ENCODE results near the gene MRPL33.

MRPL33 gene

DNA sequence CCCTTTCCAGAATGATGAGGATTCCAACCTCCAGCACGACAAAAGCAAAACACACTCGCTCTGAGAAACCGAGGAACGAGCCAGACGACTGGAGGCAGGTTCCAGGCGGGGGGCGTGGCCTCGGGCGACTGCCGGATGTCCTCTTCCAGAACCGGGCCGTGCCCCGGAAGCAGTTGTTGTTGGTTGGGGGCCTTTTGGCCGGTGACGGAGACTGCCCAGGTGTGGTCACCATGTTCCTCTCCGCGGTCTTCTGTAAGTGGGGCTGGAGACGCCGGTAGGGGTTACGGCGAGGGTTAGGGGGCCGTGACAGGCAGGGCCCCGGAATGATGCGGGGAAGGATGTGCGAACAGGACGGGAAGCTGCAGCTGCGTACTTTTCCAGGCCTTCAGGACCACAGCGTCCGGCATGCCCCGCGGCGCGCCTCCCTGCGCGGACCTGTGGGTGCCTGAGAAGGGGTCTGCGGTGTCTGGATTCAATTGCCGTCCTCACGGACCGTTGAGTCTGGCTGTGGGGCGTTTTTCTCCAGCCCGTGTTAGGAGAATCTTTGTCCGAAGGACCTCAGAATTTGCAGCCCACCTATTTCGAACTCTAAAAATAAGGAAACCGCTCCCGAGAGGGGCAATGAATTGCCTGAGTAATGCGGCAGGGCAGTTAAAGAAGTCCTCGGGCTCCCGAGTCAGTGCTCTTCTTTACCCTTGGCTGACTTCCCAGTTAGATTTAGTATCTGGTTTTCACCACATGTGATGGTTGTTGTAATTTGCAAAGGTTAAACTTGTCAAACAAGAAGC is at the start of gene MRPL33:
Gene MRPL33, plus strand, starts transcription at position 172 of the 788 bp plus-strand sequence. Its CDS starts 59 bp downstream, at position 231.
- peak; percentile 93 for DNase-seq (ENCODE audit: low spot score)

DNA sequence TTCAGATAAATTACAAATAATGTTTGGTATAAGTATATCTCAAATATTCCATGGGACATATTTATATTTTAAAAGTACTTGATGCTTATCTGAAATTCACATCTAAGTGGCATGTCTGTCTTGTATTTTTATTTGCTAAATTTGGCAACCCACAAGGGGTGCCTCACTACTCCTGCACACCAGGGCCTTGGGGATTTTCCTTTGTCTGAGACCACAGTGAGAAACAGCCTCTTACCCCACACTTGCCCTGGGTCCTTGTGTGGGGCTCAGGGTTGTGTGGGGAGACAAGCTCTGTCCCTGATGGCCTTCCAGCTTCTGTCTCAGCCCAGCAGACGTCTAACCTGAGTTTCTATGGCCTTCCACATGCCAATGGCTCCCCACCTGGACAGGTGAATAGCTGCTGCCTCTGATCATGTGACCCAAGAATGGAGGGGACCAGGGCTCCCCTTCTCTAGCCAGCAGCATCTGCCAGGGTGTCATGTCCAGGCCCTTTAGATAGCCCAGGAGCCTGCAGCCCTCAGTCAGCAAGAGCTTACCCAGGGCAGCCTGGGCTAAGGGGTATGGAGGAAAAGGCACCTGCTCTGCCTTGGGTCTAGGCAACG is 49.5 kb upstream of the MRPL33 start:
- peak; percentile 48 for DNase-seq (ENCODE audit: low spot score)

DNA sequence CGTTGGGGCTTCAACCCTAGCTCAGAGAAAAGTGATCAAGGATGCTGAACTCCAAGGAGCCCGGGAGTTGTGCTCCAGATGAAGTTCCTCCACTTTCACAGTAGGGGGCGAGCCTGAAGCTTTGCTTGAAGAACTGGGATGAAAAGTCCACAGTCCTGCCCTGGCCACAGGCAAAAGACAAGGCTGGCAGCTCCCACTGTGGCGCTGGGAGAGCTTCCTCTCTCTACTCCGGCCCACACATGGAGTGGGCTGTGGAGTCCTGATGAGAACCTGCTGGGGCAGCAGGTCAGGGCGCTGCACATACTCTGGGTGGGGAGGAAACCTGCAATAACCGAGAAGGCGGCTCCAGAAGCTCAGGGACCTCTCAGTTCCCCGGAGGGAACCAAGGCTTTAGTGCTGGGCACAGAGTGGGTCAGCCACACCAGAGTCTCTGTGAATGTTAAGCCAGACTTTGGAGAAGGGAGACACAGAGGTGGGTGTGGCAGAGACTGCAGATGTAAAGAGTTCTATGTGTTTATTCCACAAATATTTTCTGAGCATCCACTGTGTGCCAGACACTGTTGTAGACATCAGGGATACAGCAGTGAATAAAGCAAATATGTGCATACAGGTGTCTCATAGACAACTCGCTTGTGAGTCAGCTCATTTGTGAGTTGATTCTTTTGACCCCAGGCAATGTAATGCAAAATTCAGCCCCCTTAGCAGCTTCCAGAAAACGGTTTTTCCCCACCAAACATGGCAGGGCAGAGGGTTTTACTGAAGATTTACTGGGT is 48.0 kb upstream of the MRPL33 start:
- peak; percentile 82 for DNase-seq (ENCODE audit: low spot score)

DNA sequence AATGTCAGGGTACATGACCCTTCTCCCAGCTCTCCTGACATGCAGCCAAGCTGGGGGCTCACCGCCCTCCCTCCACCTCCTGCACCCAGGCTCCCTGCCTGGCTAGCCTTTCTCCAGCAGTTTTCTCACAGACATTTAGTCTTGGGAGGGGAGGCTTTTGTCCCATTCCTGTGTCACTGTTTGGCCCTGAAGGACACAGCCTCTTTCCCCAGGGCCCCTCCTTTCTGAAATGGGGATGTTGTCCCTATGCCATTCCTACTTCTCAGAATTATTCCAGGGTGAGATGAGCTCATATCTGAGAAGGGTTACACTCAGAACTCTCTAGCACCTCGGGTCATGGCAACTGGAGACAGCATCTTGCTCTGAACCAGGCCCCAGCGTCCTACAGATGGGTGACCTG is 47.3 kb upstream of the MRPL33 start:
- no peak for DNase-seq (ENCODE audit: low spot score)

DNA sequence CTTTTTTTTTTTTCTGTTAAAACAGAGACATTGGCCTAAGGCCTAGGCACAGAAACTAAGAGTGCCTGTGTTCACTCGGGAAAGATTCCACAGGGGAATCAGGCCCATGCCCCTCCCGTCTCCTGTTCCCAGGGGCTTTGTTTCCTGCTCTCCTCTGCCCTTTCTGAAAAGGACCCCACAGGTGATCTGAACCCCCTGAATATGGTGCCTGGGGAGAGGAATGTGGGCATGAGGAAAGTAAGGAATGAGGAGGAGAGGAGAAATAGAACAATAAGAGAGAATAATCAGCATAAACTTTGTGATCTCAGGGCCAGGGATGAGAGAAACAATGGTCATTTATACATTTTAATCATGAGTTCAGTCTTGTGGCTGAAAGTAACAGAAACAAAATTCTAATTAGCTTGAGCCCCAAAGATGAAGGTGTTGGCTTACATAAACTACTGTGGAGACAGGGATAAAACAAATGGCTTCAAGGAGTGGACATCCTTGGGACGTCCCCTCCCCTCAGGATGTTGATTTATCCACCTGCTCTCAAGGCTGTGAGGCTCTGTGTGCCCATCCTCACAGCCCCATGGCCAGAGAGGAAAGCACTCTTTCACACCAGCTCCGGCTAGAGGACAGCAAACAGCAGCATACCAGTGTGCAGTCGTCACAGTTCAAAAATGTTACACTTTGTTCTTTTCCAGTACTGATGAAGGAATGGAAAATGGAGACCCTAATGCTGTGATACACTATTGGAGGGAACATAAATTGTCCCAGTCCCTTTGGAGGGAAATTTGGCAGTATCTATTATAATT is 46.4 kb upstream of the MRPL33 start:
- DNase-seq (ENCODE audit: low spot score), result no peak

DNA sequence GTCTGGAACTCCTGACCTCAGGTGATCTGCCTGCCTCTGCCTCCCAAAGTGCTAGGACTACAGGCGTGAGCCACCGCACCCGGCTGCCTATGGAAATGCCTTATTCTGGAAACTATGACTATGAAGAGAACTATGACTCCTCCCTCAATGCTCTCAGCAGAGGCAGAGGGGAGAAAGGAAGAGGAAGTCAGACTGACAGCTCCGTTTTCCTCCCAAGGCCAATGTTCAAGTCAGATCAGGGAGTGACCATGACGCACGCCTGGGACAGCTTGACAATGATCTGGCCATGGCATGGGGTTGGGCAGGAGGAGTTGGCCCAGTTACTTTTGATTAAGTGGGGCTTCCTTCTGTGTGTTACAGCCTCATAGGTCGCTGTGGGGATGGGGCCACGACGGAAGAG is 44.3 kb upstream of the MRPL33 start:
- no peak for DNase-seq (ENCODE audit: low spot score)

DNA sequence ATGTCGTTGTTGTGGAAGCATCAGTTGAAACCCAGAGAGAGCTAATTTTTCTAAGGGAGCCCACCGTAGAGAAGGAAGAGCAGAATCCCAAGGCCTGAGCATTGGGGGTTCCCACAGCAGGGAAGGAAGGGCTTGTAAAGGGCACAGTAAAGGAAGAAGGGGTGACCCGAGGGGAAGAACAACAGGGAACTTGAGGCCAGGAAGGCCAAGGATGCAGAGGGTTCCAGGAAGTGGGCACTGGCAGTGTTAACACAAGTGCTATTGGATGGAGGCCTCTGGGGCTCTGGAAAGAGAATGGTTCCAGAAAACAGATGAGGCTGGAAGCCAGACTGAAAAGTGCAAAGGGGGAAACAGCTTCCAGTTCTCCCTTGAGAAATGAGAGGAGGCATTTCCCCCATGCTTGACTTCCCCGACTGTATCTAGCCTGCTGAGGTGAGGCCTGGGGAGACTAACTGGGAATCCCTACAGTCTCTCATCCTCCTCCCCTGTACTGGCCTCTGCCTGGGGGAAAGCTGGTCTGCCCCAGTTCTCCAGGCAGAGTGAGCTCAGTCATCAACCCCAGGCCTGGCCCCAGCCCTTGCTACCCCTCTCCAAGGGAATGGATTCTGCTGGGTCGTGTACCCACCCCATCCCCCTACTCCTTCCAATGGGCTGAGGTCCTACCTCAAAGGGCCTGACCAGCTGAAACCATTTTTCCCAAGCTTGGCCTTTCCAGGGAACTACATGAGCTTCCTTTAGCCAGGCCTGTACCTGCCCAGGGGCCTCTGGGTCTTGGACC is 43.2 kb upstream of the MRPL33 start:
- no peak for DNase-seq (ENCODE audit: low spot score)

DNA sequence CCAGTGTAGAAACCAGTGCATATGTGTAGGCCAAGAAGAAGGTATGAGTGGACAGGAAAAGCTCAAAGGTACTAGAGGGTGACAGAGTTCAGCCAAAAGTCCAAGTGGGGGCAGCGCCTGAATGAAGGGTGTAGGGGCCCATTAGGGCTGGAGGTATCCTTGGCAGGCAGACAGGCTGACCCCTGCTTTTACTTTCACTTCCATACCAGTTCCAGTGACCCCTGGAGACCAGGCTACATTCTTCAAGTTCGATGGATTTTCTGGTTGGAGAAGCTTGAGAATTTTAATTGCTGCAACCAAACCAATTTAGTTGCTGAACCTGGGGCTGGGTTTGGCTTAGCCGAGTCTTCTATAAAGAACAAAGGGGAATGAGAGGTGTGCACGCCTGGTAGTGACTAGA is 42.3 kb upstream of the MRPL33 start:
- DNase-seq (ENCODE audit: low spot score), result no peak

DNA sequence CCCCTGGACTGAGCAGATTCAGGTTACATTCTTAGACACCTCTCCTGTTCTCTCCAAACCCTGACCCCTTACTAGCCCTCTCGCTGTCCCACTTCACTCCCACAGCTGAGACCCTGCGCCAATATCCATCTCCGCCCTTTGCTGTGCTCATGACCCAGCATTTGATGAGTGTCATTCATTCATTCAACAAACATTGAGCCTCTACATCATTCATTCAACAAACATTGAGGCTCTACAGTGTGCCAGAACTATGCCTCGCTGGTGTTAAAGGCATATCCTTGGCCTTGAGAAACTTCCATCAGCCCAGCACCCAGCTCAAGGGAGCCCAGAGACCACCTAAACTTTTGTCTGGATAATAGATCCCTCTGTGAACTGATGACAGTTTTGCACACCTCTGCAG is 41.9 kb upstream of the MRPL33 start:
- no peak for DNase-seq (ENCODE audit: low spot score)

DNA sequence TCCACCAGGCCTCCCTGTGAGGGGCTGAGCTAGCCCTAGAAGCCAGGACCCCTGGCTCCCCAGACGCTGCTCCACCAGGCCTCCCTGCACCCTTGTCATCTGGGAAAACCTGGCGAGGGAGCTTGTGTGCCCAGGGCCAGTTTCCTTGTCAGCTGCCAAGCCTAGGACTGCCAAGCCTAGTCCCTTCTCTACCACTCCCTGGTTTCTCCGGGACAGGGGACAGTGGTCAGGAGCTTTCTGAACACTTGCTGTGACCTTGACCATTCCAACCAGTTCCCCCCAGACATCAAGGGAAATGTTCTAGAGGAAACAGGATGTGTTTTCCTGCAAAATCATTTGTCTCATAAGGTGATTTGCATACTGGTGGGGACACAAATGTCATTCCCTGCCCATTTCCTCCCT is 41.3 kb upstream of the MRPL33 start:
- no peak for DNase-seq (ENCODE audit: low spot score)

DNA sequence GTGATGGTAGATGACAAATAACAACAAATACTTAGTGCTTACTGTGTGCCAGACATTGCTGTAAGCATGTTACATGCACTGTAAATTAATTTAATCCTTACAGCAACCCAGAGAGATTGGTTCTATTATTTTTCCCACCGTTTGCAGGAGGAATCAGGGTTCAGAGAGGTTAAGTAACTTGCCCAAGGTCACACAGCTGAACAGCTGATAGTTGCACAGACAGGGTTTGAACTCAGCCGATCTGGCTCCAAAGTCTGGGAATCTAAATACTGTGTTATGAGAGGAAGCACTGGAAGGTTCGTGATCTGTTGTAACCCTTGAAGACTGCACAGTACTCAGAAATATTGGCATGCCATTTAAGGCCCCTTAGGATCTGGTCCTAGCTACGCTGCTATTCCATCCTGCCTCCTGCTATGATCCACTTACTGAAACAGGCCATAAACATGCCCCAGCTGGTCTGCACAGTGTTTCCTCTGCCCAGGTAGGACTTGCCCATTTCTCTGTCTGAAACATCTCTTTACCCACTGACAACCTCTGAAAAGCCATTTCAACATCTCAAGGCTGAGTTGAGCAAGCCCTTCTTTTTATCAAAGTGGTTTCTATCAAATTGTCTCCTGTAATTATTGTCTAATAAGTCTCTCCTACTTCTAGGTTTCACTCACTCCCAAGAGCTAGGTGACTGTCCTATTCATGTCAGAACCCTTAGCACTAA is 40.4 kb upstream of the MRPL33 start:
- DNase-seq (ENCODE audit: low spot score), result no peak

DNA sequence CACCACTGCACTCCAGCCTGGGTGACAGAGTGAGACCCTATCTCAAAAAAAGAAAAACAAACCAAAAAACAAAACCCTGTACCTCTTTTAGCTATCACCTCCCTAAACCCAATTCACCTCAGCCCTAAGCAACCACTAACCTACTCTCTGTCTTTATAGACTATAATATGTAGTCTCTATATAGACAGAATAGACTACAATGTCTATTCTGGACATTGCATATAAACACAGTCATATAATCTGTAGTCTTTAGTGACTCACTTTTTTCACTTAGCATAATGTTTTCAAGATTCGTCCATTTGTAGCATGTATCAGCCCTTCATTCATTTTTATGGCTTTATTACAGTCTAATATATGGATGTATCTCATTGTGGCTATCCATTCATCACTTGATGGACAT is 37.2 kb upstream of the MRPL33 start:
- DNase-seq (ENCODE audit: low spot score), result no peak

DNA sequence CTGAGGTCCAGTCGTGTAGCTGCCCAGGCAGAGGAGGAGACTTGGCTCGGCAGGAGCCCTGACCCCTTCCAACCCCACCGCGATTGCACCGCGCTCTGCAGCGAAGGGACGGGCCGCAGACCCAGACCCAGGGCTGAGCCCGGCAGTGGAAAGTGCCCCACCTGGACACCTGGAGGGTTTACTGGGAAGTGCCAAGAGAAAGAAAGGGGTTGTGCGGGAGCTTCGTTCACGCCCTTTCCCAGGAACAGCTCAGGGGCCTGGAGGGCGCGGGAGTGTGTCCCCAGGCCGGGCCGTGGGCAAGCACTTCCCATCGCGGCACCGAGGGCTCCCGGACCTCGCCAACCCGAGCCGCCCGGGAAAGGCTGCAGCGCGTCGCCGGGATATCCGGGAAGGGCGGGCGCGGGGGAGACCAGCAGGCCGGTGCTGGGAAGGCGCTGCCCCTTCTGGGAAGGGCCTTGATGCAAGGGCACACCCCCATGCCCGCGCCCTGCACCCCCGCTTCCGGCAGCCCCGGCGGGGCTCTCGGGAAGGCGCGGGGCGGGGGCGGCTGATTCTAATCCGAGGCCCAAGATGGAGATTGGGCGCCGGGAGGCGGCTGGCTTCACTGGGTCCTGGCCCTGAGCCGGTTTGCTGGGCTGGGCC is 36.1 kb upstream of the MRPL33 start:
- peak; percentile 83 for DNase-seq (ENCODE audit: low spot score)

DNA sequence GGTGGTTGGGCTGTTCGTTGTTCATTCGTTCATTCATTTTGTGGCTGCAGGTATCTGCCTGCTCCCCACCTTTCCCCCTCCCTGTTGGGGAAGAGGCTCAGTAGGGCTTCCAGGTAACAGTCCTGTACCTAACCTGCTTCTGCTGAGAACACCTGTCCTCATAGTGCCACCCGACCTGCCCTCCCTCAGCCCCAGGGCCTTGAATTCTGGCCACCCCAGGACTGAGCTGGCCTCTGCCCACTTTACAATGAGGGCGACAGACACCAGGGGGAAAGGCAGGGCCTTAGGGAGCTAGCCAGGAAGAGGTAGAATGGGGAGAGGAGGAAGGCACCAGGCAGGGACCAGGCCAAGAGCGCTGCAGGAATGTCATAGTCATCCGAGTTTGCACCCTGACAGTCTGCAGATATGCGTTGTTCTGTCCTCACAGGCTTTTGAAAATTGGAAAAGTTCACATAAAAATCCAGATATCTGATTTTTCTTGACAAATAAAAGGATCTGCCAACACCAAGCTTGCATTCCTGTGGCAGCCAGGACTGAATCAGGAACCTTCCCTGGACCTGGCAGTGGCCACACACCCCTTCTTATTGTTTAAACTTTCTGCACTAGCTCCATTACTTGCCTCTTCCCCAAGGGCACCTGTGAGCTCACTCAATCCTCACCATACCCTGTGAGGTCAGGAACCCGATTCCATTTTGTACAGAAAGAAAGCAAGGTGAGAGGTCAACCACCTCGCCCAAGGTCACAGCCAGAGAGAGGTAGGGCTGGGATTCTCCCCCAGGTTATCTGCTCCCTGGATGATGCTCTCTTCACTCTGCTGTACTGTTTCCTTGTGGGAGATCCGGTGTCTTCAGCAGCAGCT is 35.3 kb upstream of the MRPL33 start:
- DNase-seq (ENCODE audit: low spot score), result no peak

DNA sequence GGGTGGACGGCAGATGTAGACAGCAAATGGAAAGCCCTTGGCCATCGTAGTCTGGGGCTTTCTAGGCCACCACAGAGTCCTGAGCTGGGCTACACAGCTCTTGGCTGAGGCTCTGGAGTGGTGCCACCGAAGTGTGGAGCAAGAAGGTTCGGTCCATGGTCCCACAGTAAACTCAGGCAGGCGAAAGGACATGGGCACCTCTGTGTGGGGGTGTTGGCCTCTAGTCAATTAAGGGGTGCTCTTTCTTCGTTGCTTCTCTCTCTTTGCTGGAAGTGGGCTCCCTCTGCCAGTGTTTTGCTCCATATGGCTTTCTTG is 34.7 kb upstream of the MRPL33 start:
- DNase-seq (ENCODE audit: low spot score), result no peak

DNA sequence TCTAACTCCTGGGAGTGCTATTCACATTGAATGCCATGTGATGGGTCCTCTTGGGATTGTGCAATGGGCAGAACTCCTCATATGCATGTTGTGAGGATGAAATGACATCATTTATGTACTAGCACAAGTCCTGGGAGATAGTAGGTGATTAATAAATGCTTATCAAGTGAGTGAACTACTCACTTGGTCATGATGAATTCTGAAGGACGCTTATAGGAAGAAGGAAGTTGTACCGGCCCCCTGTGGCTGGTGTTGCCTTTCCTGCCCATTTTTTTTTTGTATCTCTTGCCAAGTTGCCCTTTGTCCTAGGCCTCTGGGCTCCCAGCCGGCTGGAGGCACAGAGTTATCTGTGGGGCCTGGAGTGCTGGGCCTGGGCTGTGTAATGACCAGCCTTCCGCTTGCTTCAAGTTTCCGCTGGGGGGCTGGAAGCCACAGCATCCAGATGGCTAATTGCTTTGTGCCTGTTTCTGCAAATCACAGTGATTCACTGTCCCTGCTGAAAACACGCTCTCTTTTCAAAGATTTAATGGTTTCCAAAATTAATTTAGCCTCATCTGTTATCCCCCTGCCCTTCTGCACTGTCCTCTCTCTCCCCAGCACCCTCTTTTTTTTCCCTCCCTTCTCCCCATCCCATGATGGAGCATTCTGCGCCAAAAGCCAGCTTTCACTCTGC is 33.7 kb upstream of the MRPL33 start:
- DNase-seq (ENCODE audit: low spot score), result no peak

DNA sequence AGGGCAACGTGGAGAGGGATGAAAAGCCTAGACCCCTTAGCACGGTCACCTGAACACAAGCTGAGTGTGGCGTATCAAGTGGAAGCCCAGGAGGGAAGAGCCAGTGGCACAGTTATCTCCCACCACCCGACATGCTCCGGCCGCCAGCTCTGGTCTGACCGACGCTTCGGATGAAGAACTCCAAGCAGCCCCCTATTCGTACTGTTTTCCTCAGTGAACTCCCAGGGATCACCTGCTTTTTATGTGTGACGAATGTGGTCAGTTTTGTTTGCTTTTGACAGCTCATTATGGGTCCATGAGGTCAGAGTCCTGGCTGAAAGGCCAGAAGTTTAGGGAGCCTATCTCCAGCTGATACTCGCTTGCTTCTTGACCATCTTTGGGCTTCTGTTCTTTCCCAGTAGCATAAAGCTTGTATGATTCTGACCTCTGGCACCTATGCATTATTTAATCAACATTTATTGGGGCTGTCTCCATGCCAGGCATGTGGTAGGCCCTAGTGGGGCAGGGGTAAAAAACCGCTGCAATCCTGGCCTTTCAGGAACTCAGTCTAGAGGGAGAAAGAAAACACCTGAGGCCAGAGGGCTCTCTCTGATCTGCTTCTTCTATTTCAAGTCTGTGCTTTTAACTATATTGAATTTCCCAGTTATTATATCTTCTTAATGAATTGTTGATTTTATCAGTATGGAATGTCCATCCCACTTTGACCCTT is 33.0 kb upstream of the MRPL33 start:
- DNase-seq (ENCODE audit: low spot score), result no peak

DNA sequence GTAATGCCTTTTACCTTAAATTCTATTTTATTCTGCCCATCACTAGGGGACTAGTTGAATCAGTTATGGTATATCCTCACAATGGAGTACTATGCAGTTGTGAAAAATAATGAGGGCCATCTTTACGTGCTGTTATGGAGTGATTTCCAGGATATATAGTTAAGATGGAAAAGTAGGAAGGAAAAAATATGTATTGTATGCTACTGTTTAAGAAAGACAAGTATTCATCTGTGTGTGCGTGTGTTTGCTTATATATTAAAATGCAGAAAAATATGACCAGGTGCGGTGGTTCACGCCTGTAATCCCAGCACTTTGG is 32.5 kb upstream of the MRPL33 start:
- DNase-seq (ENCODE audit: low spot score), result no peak

DNA sequence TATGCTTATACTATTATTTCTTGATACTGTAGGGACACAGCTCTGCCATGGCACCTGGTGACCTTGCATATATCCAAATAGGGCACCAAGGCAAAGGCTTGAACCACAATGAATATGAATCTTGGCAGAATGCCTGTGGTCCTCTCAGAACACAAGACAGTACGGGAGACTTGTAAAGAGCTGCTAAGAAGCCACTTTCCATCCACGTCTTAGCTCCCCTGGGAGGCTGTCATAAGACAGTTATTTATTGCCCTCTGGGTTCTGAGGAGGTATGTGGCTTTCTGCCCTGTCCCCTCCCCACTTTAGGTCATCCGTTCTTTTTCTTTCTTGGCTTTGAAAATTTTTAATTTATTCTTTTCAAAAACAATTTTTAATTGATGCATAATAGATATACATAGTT is 29.8 kb upstream of the MRPL33 start:
- DNase-seq (ENCODE audit: low spot score), result no peak

All from SW480 (cell line).